Breast epithelium (tissue), 3 donors: Measurements from ENCODE around the gene RAPGEF1.

Source experiments
- POLR2AphosphoS5 ChIP-seq, 3 donors: sonication (generic); formaldehyde crosslinking; IDR thresholded peaks; one replicate each; pipeline ENCODE4 v1.6.1; 2017; ENCODE audit warnings: antibody characterized with exemption in 3 of 3
- TF ChIP-seq, protein P1 (sequence below), 3 donors: fragments of 450-650 bp; IDR thresholded peaks; one replicate each; pipeline ENCODE4 v1.5.1; 2016 to 2017; ENCODE audit warnings: antibody characterized with exemption in 3 of 3, mild to moderate bottlenecking in 3 of 3, moderate library complexity in 3 of 3

GRCh38 chr9:131649646-131650045 lies 90.2 kb downstream of the RAPGEF1 start:
- TF ChIP-seq, protein P1, sequence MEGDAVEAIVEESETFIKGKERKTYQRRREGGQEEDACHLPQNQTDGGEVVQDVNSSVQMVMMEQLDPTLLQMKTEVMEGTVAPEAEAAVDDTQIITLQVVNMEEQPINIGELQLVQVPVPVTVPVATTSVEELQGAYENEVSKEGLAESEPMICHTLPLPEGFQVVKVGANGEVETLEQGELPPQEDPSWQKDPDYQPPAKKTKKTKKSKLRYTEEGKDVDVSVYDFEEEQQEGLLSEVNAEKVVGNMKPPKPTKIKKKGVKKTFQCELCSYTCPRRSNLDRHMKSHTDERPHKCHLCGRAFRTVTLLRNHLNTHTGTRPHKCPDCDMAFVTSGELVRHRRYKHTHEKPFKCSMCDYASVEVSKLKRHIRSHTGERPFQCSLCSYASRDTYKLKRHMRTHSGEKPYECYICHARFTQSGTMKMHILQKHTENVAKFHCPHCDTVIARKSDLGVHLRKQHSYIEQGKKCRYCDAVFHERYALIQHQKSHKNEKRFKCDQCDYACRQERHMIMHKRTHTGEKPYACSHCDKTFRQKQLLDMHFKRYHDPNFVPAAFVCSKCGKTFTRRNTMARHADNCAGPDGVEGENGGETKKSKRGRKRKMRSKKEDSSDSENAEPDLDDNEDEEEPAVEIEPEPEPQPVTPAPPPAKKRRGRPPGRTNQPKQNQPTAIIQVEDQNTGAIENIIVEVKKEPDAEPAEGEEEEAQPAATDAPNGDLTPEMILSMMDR (IDR thresholded peaks at IDR 0.05): no peak
- no peak for TF ChIP-seq POLR2AphosphoS5 (IDR thresholded peaks at IDR 0.05)
